IMR-90 (cell line): ENCODE measurements around the gene SLC31A2. TPM values are rescaled to one million over a fixed set of nuclear protein-coding genes. Genes with fewer than 3 reads are reported as not detected.

Source experiments
- ATAC-seq: fragments of 200-7000 bp; cut with Tn5 transposase; 2 replicates; pipeline ENCODE4 v1.9.1; 2020; ENCODE audit warnings: low read depth, mild to moderate bottlenecking, moderate library complexity
- BruUV-seq: library from RNA; stranded (reverse); fragments of 400-500 nt; replicated peaks from 2 replicates; lab custom pipeline; 2021; lab: Mats Ljungman, UMichigan
- CTCF ChIA-PET: fragments of 300-600 bp; formaldehyde crosslinking; extraction: SDS; loops from one replicate; lab custom pipeline; 2021; ENCODE audit warnings: antibody characterized with exemption; lab: Yijun Ruan, JAX
- POLR2A ChIA-PET: fragments of 300-600 bp; sonication (Branson Sonifier 250); formaldehyde crosslinking; loops from one replicate; lab custom pipeline; 2022; ENCODE audit warnings: antibody characterized with exemption; ENCODE audit not compliant: unreplicated experiment; lab: Charles Lee
- DNase-seq: peaks from one replicate; pipeline ENCODE4 v3.0.0; 2013
- H2AFZ ChIP-seq: replicated peaks from 2 replicates; pipeline ENCODE3; 2013; ENCODE audit warnings: low read length, mild to moderate bottlenecking; ENCODE audit not compliant: poor library complexity
- H2AK5ac ChIP-seq: 2 replicates; pipeline ENCODE4 v1.6.1; 2013; ENCODE audit warnings: low read depth, low read length, inconsistent platforms
- H2AK9ac ChIP-seq: replicated peaks from 2 replicates; pipeline ENCODE3; 2013; ENCODE audit warnings: mild to moderate bottlenecking, low read depth, low read length, moderate library complexity; ENCODE audit not compliant: poor library complexity
- H2BK120ac ChIP-seq: 2 replicates; pipeline ENCODE4 v1.6.1; 2013; ENCODE audit warnings: low read depth, low read length, inconsistent platforms
- H2BK15ac ChIP-seq: 3 replicates; pipeline ENCODE4 v1.6.1; 2013; ENCODE audit warnings: low read depth, low read length, inconsistent platforms
- H2BK20ac ChIP-seq: 2 replicates; pipeline ENCODE4 v1.6.1; 2013; ENCODE audit warnings: low read depth, mild to moderate bottlenecking, inconsistent platforms, low read length, moderate library complexity
- H2BK5ac ChIP-seq: 2 replicates; pipeline ENCODE4 v1.6.1; 2013; ENCODE audit warnings: mild to moderate bottlenecking, low read depth, low read length, inconsistent platforms; ENCODE audit not compliant: poor library complexity, severe bottlenecking
- H3K14ac ChIP-seq: replicated peaks from 2 replicates; pipeline ENCODE4 v1.6.1; 2013; ENCODE audit warnings: low read depth, low read length, inconsistent platforms
- H3K18ac ChIP-seq: 2 replicates; pipeline ENCODE4 v1.6.1; 2013; ENCODE audit warnings: low read depth, low read length, control low read depth
- H3K23ac ChIP-seq: 2 replicates; pipeline ENCODE4 v1.6.1; 2013; ENCODE audit warnings: low read depth, low read length, inconsistent platforms
- H3K27ac ChIP-seq: 2 replicates; pipeline ENCODE4 v1.5.1; 2013; ENCODE audit warnings: mild to moderate bottlenecking, control low read depth, low read length; ENCODE audit not compliant: insufficient read depth
- H3K27me3 ChIP-seq: 2 replicates; pipeline ENCODE4 v1.6.1; 2013; ENCODE audit warnings: low read length; ENCODE audit not compliant: control insufficient read depth, insufficient read depth
- H3K36me3 ChIP-seq: 2 replicates; pipeline ENCODE4 v1.6.1; 2013; ENCODE audit warnings: low read length, mixed read lengths; ENCODE audit not compliant: control insufficient read depth, insufficient read depth
- H3K4ac ChIP-seq: 2 replicates; pipeline ENCODE4 v1.6.1; 2013; ENCODE audit warnings: low read depth, low read length, inconsistent platforms
- H3K4me1 ChIP-seq: 2 replicates; pipeline ENCODE4 v1.6.1; 2013; ENCODE audit warnings: low read length, mixed read lengths; ENCODE audit not compliant: control insufficient read depth, insufficient read depth
- H3K4me2 ChIP-seq: 2 replicates; pipeline ENCODE4 v1.6.1; 2013; ENCODE audit warnings: low read depth, mild to moderate bottlenecking, control low read depth, low read length, moderate library complexity
- H3K4me3 ChIP-seq: 2 replicates; pipeline ENCODE4 v1.5.1; 2013; ENCODE audit warnings: low read depth, mild to moderate bottlenecking, control low read depth, low read length, moderate library complexity; ENCODE audit not compliant: insufficient read depth
- H3K56ac ChIP-seq: 2 replicates; pipeline ENCODE4 v1.6.1; 2013; ENCODE audit warnings: low read length, inconsistent platforms; ENCODE audit not compliant: insufficient read depth; ENCODE audit errors: extremely low read depth
- H3K79me1 ChIP-seq, 2 experiments: 2 replicates each; pipeline ENCODE4 v1.6.1; 2013; ENCODE audit warnings: low read length in 2 of 2, inconsistent platforms in 1 of 2, low read depth in 1 of 2
- H3K9ac ChIP-seq: 2 replicates; pipeline ENCODE4 v1.6.1; 2013; ENCODE audit warnings: low read depth, low read length, control low read depth
- H3K9me1 ChIP-seq: 2 replicates; pipeline ENCODE4 v1.6.1; 2013; ENCODE audit warnings: low read length, inconsistent platforms; ENCODE audit not compliant: insufficient read depth
- H3K9me3 ChIP-seq: 2 replicates; pipeline ENCODE4 v1.6.1; 2013; ENCODE audit warnings: low read length; ENCODE audit not compliant: control insufficient read depth, insufficient read depth
- H4K20me1 ChIP-seq: 2 replicates; pipeline ENCODE4 v1.6.1; 2013; ENCODE audit warnings: low read length, inconsistent platforms; ENCODE audit not compliant: insufficient read depth
- H4K5ac ChIP-seq: 2 replicates; pipeline ENCODE4 v1.6.1; 2013; ENCODE audit warnings: mild to moderate bottlenecking, low read depth, low read length, control low read depth
- H4K8ac ChIP-seq, 2 experiments: 2 replicates each; pipeline ENCODE4 v1.6.1; 2013; ENCODE audit warnings: low read depth in 2 of 2, low read length in 2 of 2, control low read depth in 1 of 2, inconsistent platforms in 1 of 2
- H4K91ac ChIP-seq: 2 replicates; pipeline ENCODE4 v1.6.1; 2013; ENCODE audit warnings: low read depth, low read length, inconsistent platforms; ENCODE audit not compliant: insufficient read depth
- BHLHE40 ChIP-seq: fragments of 150-350 bp; IDR thresholded peaks from 2 replicates; pipeline ENCODE4 v1.6.1; 2016; ENCODE audit warnings: mild to moderate bottlenecking, low read depth, low read length
- CHD1 ChIP-seq: IDR thresholded peaks from 2 replicates; pipeline ENCODE4 v1.6.1; 2012; ENCODE audit warnings: low read depth, low read length, improper control_type of control experiment
- MAFK ChIP-seq: IDR thresholded peaks from 2 replicates; pipeline ENCODE4 v1.6.1; 2012; ENCODE audit warnings: low read depth, low read length, improper control_type of control experiment
- WGBS, 2 experiments: methylation state at CpG; one replicate each; pipeline versions ENCODE4 v1.1.5 to v1.1.7; 2013; ENCODE audit warnings: missing lambda C conversion rate in 2 of 2; ENCODE audit not compliant: insufficient read length in 1 of 2; ENCODE audit errors: extremely low coverage in 2 of 2; 5-methylcytosine and 5-hydroxymethylcytosine counted together
- dilution Hi-C: fragments of 300-500 bp; cut with HindIII; formaldehyde crosslinking; loops from one replicate; pipeline ENCODE4 v1.14.3; 2018; ENCODE audit warnings: low sequenced_read_pairs; ENCODE audit not compliant: unreplicated experiment
- in situ Hi-C: fragments of 300-500 bp; cut with MboI; formaldehyde crosslinking; loops from 3 replicates; pipeline ENCODE4 v1.14.3; 2019; ENCODE audit warnings: low sequenced_read_pairs, inconsistent platforms, mixed read lengths
- intact Hi-C: fragments of 100-400 bp; cut with micrococcal nuclease; formaldehyde crosslinking; loops from 2 replicates; pipeline ENCODE4 v1.10.0; 2022
- polyA plus RNA-seq, 3 experiments: library from polyadenylated mRNA; depleted of rRNA; stranded (reverse); fragments of >200 nt; gene quantifications; 2 replicates each; pipeline ENCODE4 v1.2.3, GENCODE V29; 2012; ENCODE audit warnings: low replicate concordance in 1 of 3
- total RNA-seq: library from RNA; depleted of rRNA; stranded (reverse); fragments of >200 nt; gene quantifications from 2 replicates; pipeline ENCODE4 v1.2.3, GENCODE V29; 2012

The SLC31A2 gene
- total and polyA plus RNA-seq, 2 of the 4 experiments (the other 2 are of a cell fraction) = 5.1 to 7.2 TPM

DNA sequence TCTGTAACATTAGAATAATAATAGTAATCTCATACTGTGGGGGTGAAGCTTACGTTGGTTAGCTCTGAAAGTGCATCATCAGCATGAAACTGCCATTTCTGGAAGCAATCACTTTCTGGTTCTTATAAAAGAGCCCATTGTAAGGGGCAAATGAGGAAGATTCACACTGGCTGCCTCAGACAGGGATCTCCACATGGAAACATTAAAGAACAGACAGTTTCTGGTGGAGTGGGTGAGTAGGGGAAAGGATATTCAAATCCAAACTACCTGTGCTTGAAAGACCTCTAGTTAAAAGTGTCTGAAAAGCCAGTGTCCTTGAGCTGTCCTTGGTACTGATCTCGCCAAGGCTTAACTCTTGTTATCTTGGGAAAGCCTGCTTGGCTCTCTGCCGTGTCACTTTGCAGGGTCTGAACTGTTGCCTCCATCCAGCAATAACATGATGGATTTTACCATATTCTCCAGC lies 19.1 kb upstream of the SLC31A2 start:
- ATAC-seq (no peak), DNase-seq (peak; percentile 37)
- Histone ChIP-seq H3K27me3 (peaks cover 6% of the 10 kb centered on the region; the same call in 1 of the 2 replicates), H4K91ac (no peak overlapping the region), H4K5ac (no peak overlapping the region), H3K23ac (no peak overlapping the region), H4K8ac (no peak overlapping the region), H3K4me3 (no peak overlapping the region), H3K56ac (no peak overlapping the region), H3K14ac (no peak overlapping the region), H2BK15ac (no peak overlapping the region), H3K18ac (no peak overlapping the region), H3K36me3 (no peaks in the 10 kb centered on the region), H2AFZ (no peak overlapping the region), H3K9me1 (no peaks in the 10 kb centered on the region), H3K4me2 (no peak overlapping the region), H2AK9ac (no peak overlapping the region), H2BK5ac (no peak overlapping the region), H3K9me3 (no peaks in the 10 kb centered on the region), H3K79me1 (no peaks in the 10 kb centered on the region), H2BK120ac (no peak overlapping the region), H3K4me1 (no peaks in the 10 kb centered on the region), H2AK5ac (no peak overlapping the region), H3K9ac (no peak overlapping the region), H2BK20ac (no peak overlapping the region), H3K27ac (no peak overlapping the region), H3K4ac (no peak overlapping the region), H4K20me1 (no peaks in the 10 kb centered on the region)
- POLR2A ChIA-PET = no interaction called here
- in situ Hi-C loops = no loop called here
- CTCF ChIA-PET = interaction anchor here (0.8 kb wide), 1 partner anchor 20 kb away, joined by 3 read pairs; no protein-coding TSS in a partner anchor
- TF ChIP-seq CHD1 (no peak), BHLHE40 (no peak), MAFK (peak; percentile 32)
- intact Hi-C loops = no loop called here
- WGBS, 2 experiments = 0% methylated on average over 2 of the region's 3 CpGs; no CpG with 5 or more reads in 1 of the 2 experiments
- no TSS peak for BruUV-seq
- dilution Hi-C loops = no loop called here
